ENCODE results near the gene PTPRM. TPM values are rescaled to one million over a fixed set of nuclear protein-coding genes. Genes with fewer than 3 reads are reported as not detected.

The PTPRM gene
- polyA plus RNA-seq, 1 of the 3 experiments (the other 2 are of a cell fraction): 16.0 TPM

- Histone ChIP-seq H3K4me2 (no peak overlapping the region), H3K36me3 (replicated peaks in 1 of 2; ENCODE audit: control insufficient read depth in 1 of 2, insufficient read depth in 2 of 2, low read length in 1 of 2) (no peaks in the 10 kb centered on the region), H3K79me2 (ENCODE audit: insufficient read depth) (no peaks in the 10 kb centered on the region), H2AFZ (ENCODE audit: low read depth) (no peak overlapping the region), H3K4me3 (ENCODE audit: low read depth in 2 of 2, low read length in 1 of 2) (no peak overlapping the region), H3K9me2 (no peaks in the 10 kb centered on the region), H3K27ac (ENCODE audit: low read depth in 2 of 2, low read length in 1 of 2) (no peak overlapping the region), H3K9me3 (no peaks in the 10 kb centered on the region), H3F3A (replicated peaks; ENCODE audit: insufficient read depth) (no peaks in the 10 kb centered on the region), H3K27me3 (ENCODE audit: insufficient read depth) (no peaks in the 10 kb centered on the region), H3K9ac (no peak overlapping the region), H4K20me1 (ENCODE audit: insufficient read depth) (no peaks in the 10 kb centered on the region), H3K4me1 (ENCODE audit: control insufficient read depth in 1 of 2, insufficient read depth in 2 of 2, low read depth in 1 of 2, low read length in 1 of 2) (no peaks in the 10 kb centered on the region; a peak in 1 of 4 replicates)
- WGBS (ENCODE audit: low lambda C conversion rate): 77% methylated on average over 10 of the region's 10 CpGs
- no peak for DNase-seq
- ChIA-PET CTCF (no interaction called here), POLR2A (no interaction called here)
- TF ChIP-seq NFIC (IDR thresholded peaks at IDR 0.05; ENCODE audit: borderline replicate concordance): no peak
- TF ChIP-seq PBX3 (IDR thresholded peaks at IDR 0.05): no peak
- TF ChIP-seq TEAD4 (IDR thresholded peaks at IDR 0.05; ENCODE audit: borderline replicate concordance, insufficient read depth): no peak
- no peak for TF ChIP-seq USF2 (IDR thresholded peaks at IDR 0.05; ENCODE audit: borderline replicate concordance, low read depth, low read length)
- no peak for TF ChIP-seq JUND (IDR thresholded peaks at IDR 0.05)
- TF ChIP-seq YY1 (IDR thresholded peaks at IDR 0.05; ENCODE audit: low read depth): no peak
These were observed 790.2 kb downstream of the PTPRM start for GRCh38 chr18:8357320-8357719.

- 48% methylated on average over 6 of the region's 6 CpGs for WGBS (ENCODE audit: low lambda C conversion rate)
- Histone ChIP-seq H3K9me2 (no peaks in the 10 kb centered on the region), H3K79me2 (ENCODE audit: insufficient read depth) (no peaks in the 10 kb centered on the region), H3K9ac (no peak overlapping the region), H3K4me3 (ENCODE audit: low read depth in 2 of 2, low read length in 1 of 2) (no peak overlapping the region), H3K4me1 (ENCODE audit: control insufficient read depth in 1 of 2, insufficient read depth in 2 of 2, low read depth in 1 of 2, low read length in 1 of 2) (no peaks in the 10 kb centered on the region; a peak in 1 of 4 replicates), H2AFZ (ENCODE audit: low read depth) (no peak overlapping the region), H3K27me3 (ENCODE audit: insufficient read depth) (no peaks in the 10 kb centered on the region), H3F3A (replicated peaks; ENCODE audit: insufficient read depth) (no peaks in the 10 kb centered on the region), H4K20me1 (ENCODE audit: insufficient read depth) (no peaks in the 10 kb centered on the region), H3K27ac (ENCODE audit: low read depth in 2 of 2, low read length in 1 of 2) (no peak overlapping the region), H3K4me2 (no peak overlapping the region), H3K9me3 (no peaks in the 10 kb centered on the region), H3K36me3 (replicated peaks in 1 of 2; ENCODE audit: control insufficient read depth in 1 of 2, insufficient read depth in 2 of 2, low read length in 1 of 2) (no peaks in the 10 kb centered on the region)
- DNase-seq: no peak
- POLR2A ChIA-PET: no interaction called here
- CTCF ChIA-PET: interaction anchor here (0.6 to 1.3 kb wide), 2 partner anchors 31 to 791 kb away, joined by 3 to 4 read pairs; partner anchors contain the start of gene PTPRM
- TF ChIP-seq EP300 (IDR thresholded peaks at IDR 0.05; ENCODE audit: borderline replicate concordance in 1 of 2, low read depth in 1 of 2, low read length in 1 of 2) (no peak), CHD2 (IDR thresholded peaks at IDR 0.05; ENCODE audit: low read length, partially characterized antibody) (no peak), USF1 (IDR thresholded peaks at IDR 0.05; ENCODE audit: borderline replicate concordance, low read depth) (no peak), FOSL2 (IDR thresholded peaks at IDR 0.05; ENCODE audit: borderline replicate concordance, low read depth) (no peak), CTCF (IDR thresholded peaks at IDR 0.05) (no peak), MEF2A (IDR thresholded peaks at IDR 0.05; ENCODE audit: borderline replicate concordance, low read depth) (no peak), ELF1 (IDR thresholded peaks at IDR 0.05) (no peak), RFX5 (IDR thresholded peaks at IDR 0.05; ENCODE audit: low read length) (no peak), IRF3 (IDR thresholded peaks at IDR 0.05; ENCODE audit: low read depth, low read length) (no peak)
These were observed 791.1 kb downstream of the PTPRM start for GRCh38 chr18:8358033-8358765.
